Psoas muscle (tissue), 8 donors: ENCODE results near the gene CSK. TPM values are rescaled to one million over a fixed set of nuclear protein-coding genes. Genes with fewer than 3 reads are reported as not detected.

ENCODE experiments used
- ATAC-seq, 4 donors: fragments of 200-7000 bp; cut with Tn5 transposase; one replicate each; pipeline ENCODE4 v1.9.1; 2020; ENCODE audit warnings: moderate library complexity in 3 of 4, mild to moderate bottlenecking in 2 of 4
- DNase-seq, 2 donors: peaks; one replicate each; pipeline ENCODE4 v3.0.0-alpha.2; 2020
- H3K27ac ChIP-seq: fragments of 200-600 bp; one replicate; pipeline ENCODE4 v1.8.0; 2022
- H3K27me3 ChIP-seq, 3 donors: fragments of 200-600 bp in 1 of 3; one replicate each; pipeline versions ENCODE4 v1.6.1 to v1.8.0; 2013 to 2022; ENCODE audit warnings: low read length in 2 of 3, mild to moderate bottlenecking in 2 of 3, moderate library complexity in 1 of 3; ENCODE audit not compliant: insufficient read depth in 3 of 3
- H3K36me3 ChIP-seq, 2 donors: fragments of 200-600 bp in 1 of 2; one replicate each; pipeline versions ENCODE4 v1.6.1 to v1.8.0; 2013 to 2022; ENCODE audit warnings: low read depth in 1 of 2, mild to moderate bottlenecking in 1 of 2, moderate library complexity in 1 of 2; ENCODE audit not compliant: insufficient read depth in 1 of 2
- H3K4me1 ChIP-seq: fragments of 200-600 bp; one replicate; pipeline ENCODE4 v1.8.0; 2022
- H3K4me3 ChIP-seq: fragments of 200-600 bp; one replicate; pipeline ENCODE4 v1.8.0; 2022; ENCODE audit warnings: mild to moderate bottlenecking
- H3K9me3 ChIP-seq: fragments of 200-600 bp; one replicate; pipeline ENCODE4 v1.8.0; 2022
- WGBS, 3 donors: extraction: QIAGEN DNeasy Blood & Tissue Kit; methylation state at CpG; one replicate each; pipeline versions ENCODE4 v1.1.6 to v1.1.7; 2013; 5-methylcytosine and 5-hydroxymethylcytosine counted together
- intact Hi-C, 2 donors: fragments of 100-400 bp; cut with DNase I; formaldehyde crosslinking; loops; one replicate each; pipeline versions ENCODE4 v1.11.0 to v1.14.2; 2022
- polyA plus RNA-seq, 3 donors: library from polyadenylated mRNA; stranded (reverse); fragments of 200-250 nt; gene quantifications; one replicate each; pipeline ENCODE4 v1.2.3, GENCODE V29; 2013
- total RNA-seq, 4 donors: library from RNA; stranded (reverse); fragmentation: NEBNext Ultra II Directional in 2 of 4; extraction: Animal tissue kit (Norgen Biotek cat#: 25700) in 2 of 4; gene quantifications; one replicate each; pipeline versions ENCODE4 v1.2.1 to v1.2.4, GENCODE V29; 2021 to 2023
- TF ChIP-seq, protein P1 (sequence below): fragments of 200-600 bp; IDR thresholded peaks from one replicate; pipeline ENCODE4 v1.8.0; 2022; ENCODE audit warnings: antibody characterized with exemption
- donor health status: healthy with polysubstance abuse.
- donor health status: DM: no; HTN: no; CAD: no; lungs with moderate emphysema.
- donor health status: Bipolar disorder and iron deficiency.
- donor health status: healthy.
- donor health status: DM: yes; HTN: yes; CAD: no.
- donor health status: DM: no; HTN: no; CAD: no.
- donor health status: DM: no; HTN: no; CAD: no.
- donor health status: DM: yes; HTN: yes; CAD: no.

The CSK gene
- total and polyA plus RNA-seq, 7 donors, result 12.2 to 29.6 (median 16.3) TPM

DNA sequence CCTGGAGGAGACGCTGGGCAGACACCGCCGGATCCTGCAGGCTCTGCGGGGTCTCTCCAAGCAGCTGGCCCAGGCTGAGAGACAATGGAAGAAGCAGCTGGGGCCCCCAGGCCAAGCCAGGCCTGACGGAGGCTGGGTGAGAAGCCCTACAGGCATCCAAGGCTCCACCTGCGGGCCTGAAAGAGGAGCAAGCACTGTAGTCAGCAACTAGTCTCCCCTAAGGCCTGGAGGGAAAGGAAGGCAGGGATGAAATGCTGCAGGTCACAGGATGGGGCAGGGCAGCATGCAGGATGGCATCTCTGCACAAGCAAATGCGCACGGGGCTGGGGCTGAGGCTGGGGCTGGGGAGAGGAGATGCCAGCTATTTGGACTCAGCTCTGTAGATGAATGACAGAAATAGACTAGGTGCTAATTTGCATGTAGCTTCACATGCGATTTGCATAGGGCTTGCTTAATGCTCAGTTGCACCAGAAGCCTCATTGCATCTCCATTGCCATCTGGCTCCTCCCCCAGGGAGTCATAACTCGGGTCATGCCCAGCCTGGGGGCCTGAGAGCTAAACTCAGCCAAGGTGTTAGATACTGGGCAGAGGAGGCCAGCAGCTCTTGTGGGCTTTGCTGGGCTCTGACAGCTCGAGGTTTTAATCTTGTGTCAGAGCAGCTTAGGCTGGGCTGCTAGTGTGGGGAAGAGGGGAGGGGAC lies 39.4 kb downstream of the CSK start:
- WGBS, 3 donors, result 48 to 58% (median 53%) methylated on average over 11 of the region's 11 CpGs
- intact Hi-C loops, result no loop called here
- TF ChIP-seq, protein P1, sequence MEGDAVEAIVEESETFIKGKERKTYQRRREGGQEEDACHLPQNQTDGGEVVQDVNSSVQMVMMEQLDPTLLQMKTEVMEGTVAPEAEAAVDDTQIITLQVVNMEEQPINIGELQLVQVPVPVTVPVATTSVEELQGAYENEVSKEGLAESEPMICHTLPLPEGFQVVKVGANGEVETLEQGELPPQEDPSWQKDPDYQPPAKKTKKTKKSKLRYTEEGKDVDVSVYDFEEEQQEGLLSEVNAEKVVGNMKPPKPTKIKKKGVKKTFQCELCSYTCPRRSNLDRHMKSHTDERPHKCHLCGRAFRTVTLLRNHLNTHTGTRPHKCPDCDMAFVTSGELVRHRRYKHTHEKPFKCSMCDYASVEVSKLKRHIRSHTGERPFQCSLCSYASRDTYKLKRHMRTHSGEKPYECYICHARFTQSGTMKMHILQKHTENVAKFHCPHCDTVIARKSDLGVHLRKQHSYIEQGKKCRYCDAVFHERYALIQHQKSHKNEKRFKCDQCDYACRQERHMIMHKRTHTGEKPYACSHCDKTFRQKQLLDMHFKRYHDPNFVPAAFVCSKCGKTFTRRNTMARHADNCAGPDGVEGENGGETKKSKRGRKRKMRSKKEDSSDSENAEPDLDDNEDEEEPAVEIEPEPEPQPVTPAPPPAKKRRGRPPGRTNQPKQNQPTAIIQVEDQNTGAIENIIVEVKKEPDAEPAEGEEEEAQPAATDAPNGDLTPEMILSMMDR, result no peak
- DNase-seq (no peak), ATAC-seq (no peak)
- Histone ChIP-seq H3K27ac (no peak overlapping the region), H3K9me3 (no peaks in the 10 kb centered on the region), H3K4me3 (no peak overlapping the region), H3K36me3 (no peaks in the 10 kb centered on the region), H3K4me1 (no peaks in the 10 kb centered on the region), H3K27me3 (no peaks in the 10 kb centered on the region)

GRCh38 chr15:74821790-74822158 lies 39.9 kb downstream of the CSK start:
- intact Hi-C loops, result no loop called here
- Histone ChIP-seq H3K27me3 (peaks cover 0 to 3% (median 0%) of the 10 kb centered on the region in 3 donors), H3K36me3 (no peaks in the 10 kb centered on the region), H3K4me3 (no peak overlapping the region), H3K9me3 (no peaks in the 10 kb centered on the region), H3K27ac (no peak overlapping the region), H3K4me1 (no peaks in the 10 kb centered on the region)
- 72 to 79% (median 76%) methylated on average over 7 of the region's 7 CpGs for WGBS, 3 donors
- ATAC-seq (no peak), DNase-seq (no peak)
- TF ChIP-seq, protein P1, result no peak

- 79 to 87% (median 85%) methylated on average over 4 of the region's 4 CpGs for WGBS, 3 donors
- intact Hi-C loops, result no loop called here
- no peaks in the 10 kb centered on the region for H3K9me3 ChIP-seq
- H3K4me1 ChIP-seq, result no peaks in the 10 kb centered on the region
- no peaks in the 10 kb centered on the region for H3K36me3 ChIP-seq
- TF ChIP-seq, protein P1, result no peak
- no peak for DNase-seq
- no peak for ATAC-seq
- H3K27ac ChIP-seq, result no peak overlapping the region
- no peak overlapping the region for H3K4me3 ChIP-seq
- peaks cover 0 to 8% (median 0%) of the 10 kb centered on the region in 3 donors for H3K27me3 ChIP-seq
Measured at GRCh38 chr15:74822233-74822632, 40.4 kb downstream of the CSK start.

DNA sequence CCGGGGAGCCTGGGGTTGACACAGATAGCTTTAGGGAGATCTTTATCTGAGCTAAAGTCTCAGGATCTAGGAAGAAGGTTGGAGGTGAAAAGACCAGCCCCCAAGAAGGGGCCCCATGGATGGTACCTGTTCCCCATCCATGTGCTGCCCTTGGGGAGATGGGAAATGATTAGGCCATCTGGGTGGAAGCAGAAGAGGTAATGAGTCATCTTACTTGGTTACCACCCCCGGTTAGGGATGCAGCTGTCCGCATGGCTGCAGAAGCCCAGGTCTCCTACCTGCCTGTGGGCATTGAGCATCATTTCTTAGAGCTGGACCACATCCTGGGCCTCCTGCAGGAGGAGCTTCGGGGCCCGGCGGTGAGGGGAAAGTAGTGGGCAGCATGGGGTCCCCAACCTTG lies 41.4 kb downstream of the CSK start:
- 70 to 77% (median 73%) methylated on average over 6 of the region's 6 CpGs for WGBS, 3 donors
- no peak overlapping the region for H3K4me3 ChIP-seq

More for the DNA sequence above, 41.4 kb downstream of the CSK start:
- Histone ChIP-seq H3K9me3 (no peaks in the 10 kb centered on the region), H3K27me3 (peaks cover 0 to 10% (median 1%) of the 10 kb centered on the region in 3 donors), H3K4me1 (no peaks in the 10 kb centered on the region), H3K36me3 (no peaks in the 10 kb centered on the region), H3K27ac (no peak overlapping the region)
- no peak for DNase-seq
- intact Hi-C loops, result no loop called here
- TF ChIP-seq, protein P1, result no peak
- no peak for ATAC-seq
